HepG2 (cell line): ENCODE measurements around the gene NEURL2. TPM values are rescaled to one million over a fixed set of nuclear protein-coding genes. Genes with fewer than 3 reads are reported as not detected.
A peak's percentile ranks its signal among the peaks of the same experiment; 100 is the strongest.

Experiments
- JUNB ChIP-seq: sonication (generic); formaldehyde crosslinking; IDR thresholded peaks from 2 replicates; pipeline ENCODE4 v1.8.0; 2022; ENCODE audit warnings: missing genetic modification reagents, mild to moderate bottlenecking, borderline replicate concordance
- MBD4 ChIP-seq: IDR thresholded peaks from 2 replicates; pipeline ENCODE4 v1.6.1; 2012; ENCODE audit warnings: low read length, inconsistent platforms, borderline replicate concordance
- NFYB ChIP-seq: sonication (generic); formaldehyde crosslinking; IDR thresholded peaks from 2 replicates; pipeline ENCODE4 v1.4.0; 2020; ENCODE audit warnings: missing genetic modification reagents
- PCBP2 ChIP-seq: fragments of 200-400 bp; formaldehyde crosslinking; optimal IDR thresholded peaks from 2 replicates; pipeline ENCODE3; 2018; ENCODE audit warnings: low read length, low read depth; ENCODE audit not compliant: poor library complexity, severe bottlenecking
- RNF219 ChIP-seq: sonication (generic); formaldehyde crosslinking; IDR thresholded peaks from 2 replicates; pipeline ENCODE4 v1.5.0; 2020; ENCODE audit warnings: mild to moderate bottlenecking, missing genetic modification reagents
- SCMH1 ChIP-seq: sonication (generic); formaldehyde crosslinking; IDR thresholded peaks from 2 replicates; pipeline ENCODE4 v1.9.0; 2021; ENCODE audit warnings: missing genetic modification reagents, mild to moderate bottlenecking, borderline replicate concordance
- SNRNP70 ChIP-seq: fragments of 200-400 bp; formaldehyde crosslinking; IDR thresholded peaks from 2 replicates; pipeline ENCODE4 v1.6.1; 2017; ENCODE audit warnings: mild to moderate bottlenecking, low read depth, low read length, moderate library complexity
- TBL1XR1 ChIP-seq: fragments of 150-350 bp; IDR thresholded peaks from 2 replicates; pipeline ENCODE4 v1.6.1; 2014; ENCODE audit warnings: borderline replicate concordance, low read length; ENCODE audit not compliant: partially characterized antibody
- ZNF337 ChIP-seq: sonication (generic); formaldehyde crosslinking; IDR thresholded peaks from 2 replicates; pipeline ENCODE4 v1.5.1; 2020; ENCODE audit warnings: missing genetic modification reagents, low read depth, mild to moderate bottlenecking, borderline replicate concordance
- ZNF430 ChIP-seq: sonication (generic); formaldehyde crosslinking; IDR thresholded peaks from 2 replicates; pipeline ENCODE4 v1.9.0; 2021; ENCODE audit warnings: mild to moderate bottlenecking, missing genetic modification reagents
- ZNF652 ChIP-seq: IDR thresholded peaks from 2 replicates; pipeline ENCODE4 v1.6.1; 2016; ENCODE audit warnings: low read depth, borderline replicate concordance
- ZNF687 ChIP-seq: sonication (generic); formaldehyde crosslinking; IDR thresholded peaks from 2 replicates; pipeline ENCODE4 v1.5.1; 2020; ENCODE audit warnings: mild to moderate bottlenecking, missing genetic modification reagents, moderate library complexity
- polyA plus RNA-seq, 8 experiments: library from polyadenylated mRNA; depleted of rRNA in 3 of 8; stranded (reverse) in 7 of 8; unstranded in 1 of 8; fragments of >200 nt; fragmentation: Illumina TruSeq in 4 of 8; extraction: Trizol in 4 of 8; gene quantifications; 2 replicates each; pipeline versions ENCODE4 v1.2.1 to v1.2.3, GENCODE V29; 2011 to 2016; ENCODE audit warnings: low read depth in 4 of 8, missing spikeins in 1 of 8, mixed read lengths in 1 of 8; ENCODE audit not compliant: insufficient read depth in 1 of 8
- total RNA-seq, 5 experiments: library from RNA; depleted of rRNA; stranded (reverse); fragments of >200 nt; fragmentation: Illumina TruSeq; extraction: Trizol; gene quantifications; 2 replicates each; pipeline ENCODE4 v1.2.3, GENCODE V29; 2016; ENCODE audit warnings: low read depth in 1 of 5
- TF ChIP-seq, protein P1 (sequence below): sonication (generic); formaldehyde crosslinking; IDR thresholded peaks from 2 replicates; pipeline ENCODE4 v1.4.0; 2020; ENCODE audit warnings: missing genetic modification reagents
- TF ChIP-seq, protein P2 (sequence below): IDR thresholded peaks from 2 replicates; pipeline ENCODE4 v1.4.0; 2020; ENCODE audit warnings: mild to moderate bottlenecking, missing genetic modification reagents

NEURL2 gene
- total and polyA plus RNA-seq, 2 of the 13 experiments (the other 11 are each of a cell fraction or from before 2014, with no cell fraction given): 7.2 to 9.7 TPM

GRCh38 chr20:45857114-45857881 is 33.7 kb downstream of the NEURL2 start, which contains the start of the genes ACOT8 and ZSWIM3 (continued):
- TF ChIP-seq ZNF687 (CRISPR knock-in tag): peak; percentile 90
- TF ChIP-seq NFYB (CRISPR knock-in tag): peak; percentile 100
- TF ChIP-seq, protein P1, sequence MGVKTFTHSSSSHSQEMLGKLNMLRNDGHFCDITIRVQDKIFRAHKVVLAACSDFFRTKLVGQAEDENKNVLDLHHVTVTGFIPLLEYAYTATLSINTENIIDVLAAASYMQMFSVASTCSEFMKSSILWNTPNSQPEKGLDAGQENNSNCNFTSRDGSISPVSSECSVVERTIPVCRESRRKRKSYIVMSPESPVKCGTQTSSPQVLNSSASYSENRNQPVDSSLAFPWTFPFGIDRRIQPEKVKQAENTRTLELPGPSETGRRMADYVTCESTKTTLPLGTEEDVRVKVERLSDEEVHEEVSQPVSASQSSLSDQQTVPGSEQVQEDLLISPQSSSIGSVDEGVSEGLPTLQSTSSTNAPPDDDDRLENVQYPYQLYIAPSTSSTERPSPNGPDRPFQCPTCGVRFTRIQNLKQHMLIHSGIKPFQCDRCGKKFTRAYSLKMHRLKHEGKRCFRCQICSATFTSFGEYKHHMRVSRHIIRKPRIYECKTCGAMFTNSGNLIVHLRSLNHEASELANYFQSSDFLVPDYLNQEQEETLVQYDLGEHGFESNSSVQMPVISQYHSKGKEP (CRISPR knock-in tag): peak; percentile 82; the same call in 1 of the 2 replicates
- no peak for TF ChIP-seq SNRNP70
- no peak for TF ChIP-seq SCMH1 (CRISPR knock-in tag)
- TF ChIP-seq JUNB (CRISPR knock-in tag): no peak
- TF ChIP-seq TBL1XR1: no peak
- no peak; the same call in 1 of the 2 replicates for TF ChIP-seq ZNF652 (CRISPR knock-in tag)
- TF ChIP-seq ZNF337 (CRISPR knock-in tag): no peak; the same call in 1 of the 2 replicates
- TF ChIP-seq, protein P2, sequence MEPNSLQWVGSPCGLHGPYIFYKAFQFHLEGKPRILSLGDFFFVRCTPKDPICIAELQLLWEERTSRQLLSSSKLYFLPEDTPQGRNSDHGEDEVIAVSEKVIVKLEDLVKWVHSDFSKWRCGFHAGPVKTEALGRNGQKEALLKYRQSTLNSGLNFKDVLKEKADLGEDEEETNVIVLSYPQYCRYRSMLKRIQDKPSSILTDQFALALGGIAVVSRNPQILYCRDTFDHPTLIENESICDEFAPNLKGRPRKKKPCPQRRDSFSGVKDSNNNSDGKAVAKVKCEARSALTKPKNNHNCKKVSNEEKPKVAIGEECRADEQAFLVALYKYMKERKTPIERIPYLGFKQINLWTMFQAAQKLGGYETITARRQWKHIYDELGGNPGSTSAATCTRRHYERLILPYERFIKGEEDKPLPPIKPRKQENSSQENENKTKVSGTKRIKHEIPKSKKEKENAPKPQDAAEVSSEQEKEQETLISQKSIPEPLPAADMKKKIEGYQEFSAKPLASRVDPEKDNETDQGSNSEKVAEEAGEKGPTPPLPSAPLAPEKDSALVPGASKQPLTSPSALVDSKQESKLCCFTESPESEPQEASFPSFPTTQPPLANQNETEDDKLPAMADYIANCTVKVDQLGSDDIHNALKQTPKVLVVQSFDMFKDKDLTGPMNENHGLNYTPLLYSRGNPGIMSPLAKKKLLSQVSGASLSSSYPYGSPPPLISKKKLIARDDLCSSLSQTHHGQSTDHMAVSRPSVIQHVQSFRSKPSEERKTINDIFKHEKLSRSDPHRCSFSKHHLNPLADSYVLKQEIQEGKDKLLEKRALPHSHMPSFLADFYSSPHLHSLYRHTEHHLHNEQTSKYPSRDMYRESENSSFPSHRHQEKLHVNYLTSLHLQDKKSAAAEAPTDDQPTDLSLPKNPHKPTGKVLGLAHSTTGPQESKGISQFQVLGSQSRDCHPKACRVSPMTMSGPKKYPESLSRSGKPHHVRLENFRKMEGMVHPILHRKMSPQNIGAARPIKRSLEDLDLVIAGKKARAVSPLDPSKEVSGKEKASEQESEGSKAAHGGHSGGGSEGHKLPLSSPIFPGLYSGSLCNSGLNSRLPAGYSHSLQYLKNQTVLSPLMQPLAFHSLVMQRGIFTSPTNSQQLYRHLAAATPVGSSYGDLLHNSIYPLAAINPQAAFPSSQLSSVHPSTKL (CRISPR knock-in tag): peak; percentile 62
- TF ChIP-seq PCBP2: no peak
- TF ChIP-seq RNF219 (CRISPR knock-in tag): no peak
- no peak for TF ChIP-seq MBD4
- peak; percentile 95 for TF ChIP-seq ZNF430 (CRISPR knock-in tag)
